OCI-LY3 (cell line): ENCODE data around the gene SMAD3.

Source experiments
- CTCF ChIP-seq: fragments of 200-600, 300-600 bp; sonication (generic); IDR thresholded peaks from 2 replicates; pipeline ENCODE4 v1.5.1; 2014; ENCODE audit warnings: antibody characterized with exemption, low read length, low read depth
- EZH2phosphoT487 ChIP-seq: fragments of 200-600 bp; shearing (Covaris generic); IDR thresholded peaks from 2 replicates; pipeline ENCODE4 v1.6.1; 2018; ENCODE audit warnings: antibody characterized with exemption, mixed run types, low read depth

- TF ChIP-seq EZH2phosphoT487 (no peak), CTCF (no peak)
Observed at GRCh38 chr15:67048281-67049279, 16.8 kb upstream of the SMAD3 start.
